ENCODE measurements around the gene ATP8B1.

- TF ChIP-seq CTCF (IDR thresholded peaks at IDR 0.05), result no peak
- no peak for TF ChIP-seq POLR2A (IDR thresholded peaks at IDR 0.05)
Measured at GRCh38 chr18:57812126-57812477, 9.0 kb upstream of the ATP8B1 start.
